HepG2 (cell line): ENCODE measurements around the gene MRPL30. TPM values are rescaled to one million over a fixed set of nuclear protein-coding genes. Genes with fewer than 3 reads are reported as not detected.

ENCODE experiments used
- ATRX ChIP-seq: sonication (generic); formaldehyde crosslinking; IDR thresholded peaks from 2 replicates; pipeline ENCODE4 v1.4.0; 2020; ENCODE audit warnings: missing genetic modification reagents, borderline replicate concordance
- DZIP1 ChIP-seq: sonication (generic); formaldehyde crosslinking; IDR thresholded peaks from 2 replicates; pipeline ENCODE4 v1.5.0; 2020; ENCODE audit warnings: mild to moderate bottlenecking, missing genetic modification reagents
- HNF4A ChIP-seq: sonication (generic); formaldehyde crosslinking; IDR thresholded peaks from 2 replicates; pipeline ENCODE4 v1.4.0; 2020; ENCODE audit warnings: missing genetic modification reagents
- IRF2 ChIP-seq: IDR thresholded peaks from 2 replicates; pipeline ENCODE4 v1.6.1; 2018; ENCODE audit warnings: missing genetic modification reagents, missing compliant biosample characterization
- NFE2 ChIP-seq: sonication (generic); formaldehyde crosslinking; IDR thresholded peaks from 2 replicates; pipeline ENCODE4 v1.4.0; 2020; ENCODE audit warnings: missing genetic modification reagents
- NR3C1 ChIP-seq: sonication (generic); formaldehyde crosslinking; IDR thresholded peaks from 2 replicates; pipeline ENCODE4 v1.4.0; 2020; ENCODE audit warnings: missing genetic modification reagents
- PCBP2 ChIP-seq: fragments of 200-400 bp; formaldehyde crosslinking; optimal IDR thresholded peaks from 2 replicates; pipeline ENCODE3; 2018; ENCODE audit warnings: low read length, low read depth; ENCODE audit not compliant: poor library complexity, severe bottlenecking
- PHF21A ChIP-seq: sonication (generic); formaldehyde crosslinking; IDR thresholded peaks from 2 replicates; pipeline ENCODE4 v1.5.0; 2020; ENCODE audit warnings: mild to moderate bottlenecking, missing genetic modification reagents
- SIN3A ChIP-seq: IDR thresholded peaks from 2 replicates; pipeline ENCODE4 v1.6.1; 2011; ENCODE audit warnings: low read depth, mild to moderate bottlenecking, control low read depth, low read length, borderline replicate concordance
- SIN3B ChIP-seq: fragments of 150-350 bp; IDR thresholded peaks from 2 replicates; pipeline ENCODE4 v1.6.1; 2014; ENCODE audit warnings: low read length
- STAT6 ChIP-seq: sonication (generic); formaldehyde crosslinking; IDR thresholded peaks from 2 replicates; pipeline ENCODE4 v1.4.0; 2020; ENCODE audit warnings: missing genetic modification reagents, mild to moderate bottlenecking, borderline replicate concordance
- TFE3 ChIP-seq: IDR thresholded peaks from 2 replicates; pipeline ENCODE4 v1.6.1; 2016
- YEATS4 ChIP-seq: sonication (generic); formaldehyde crosslinking; IDR thresholded peaks from 2 replicates; pipeline ENCODE4 v1.4.0; 2020; ENCODE audit warnings: missing genetic modification reagents, borderline replicate concordance
- ZBTB14 ChIP-seq: sonication (generic); formaldehyde crosslinking; IDR thresholded peaks from 2 replicates; pipeline ENCODE4 v1.4.0; 2020; ENCODE audit warnings: missing genetic modification reagents
- ZBTB34 ChIP-seq: sonication (generic); formaldehyde crosslinking; IDR thresholded peaks from 2 replicates; pipeline ENCODE4 v1.8.0; 2022; ENCODE audit warnings: mild to moderate bottlenecking, missing genetic modification reagents
- ZFP36L2 ChIP-seq: sonication (generic); formaldehyde crosslinking; IDR thresholded peaks from 2 replicates; pipeline ENCODE4 v1.4.0; 2020; ENCODE audit warnings: missing genetic modification reagents
- ZMYM2 ChIP-seq: sonication (generic); formaldehyde crosslinking; IDR thresholded peaks from 2 replicates; pipeline ENCODE4 v1.8.0; 2022; ENCODE audit warnings: mild to moderate bottlenecking, missing genetic modification reagents
- ZNF672 ChIP-seq: sonication (generic); formaldehyde crosslinking; IDR thresholded peaks from 2 replicates; pipeline ENCODE4 v1.8.1; 2022; ENCODE audit warnings: missing genetic modification reagents
- polyA plus RNA-seq, 8 experiments: library from polyadenylated mRNA; depleted of rRNA in 3 of 8; stranded (reverse) in 7 of 8; unstranded in 1 of 8; fragments of >200 nt; fragmentation: Illumina TruSeq in 4 of 8; extraction: Trizol in 4 of 8; gene quantifications; 2 replicates each; pipeline versions ENCODE4 v1.2.1 to v1.2.3, GENCODE V29; 2011 to 2016; ENCODE audit warnings: low read depth in 4 of 8, missing spikeins in 1 of 8, mixed read lengths in 1 of 8; ENCODE audit not compliant: insufficient read depth in 1 of 8
- total RNA-seq, 5 experiments: library from RNA; depleted of rRNA; stranded (reverse); fragments of >200 nt; fragmentation: Illumina TruSeq; extraction: Trizol; gene quantifications; 2 replicates each; pipeline ENCODE4 v1.2.3, GENCODE V29; 2016; ENCODE audit warnings: low read depth in 1 of 5

MRPL30 gene
- total and polyA plus RNA-seq, 2 of the 13 experiments (the other 11 are each of a cell fraction or from before 2014, with no cell fraction given) = 30.2 to 75.3 TPM

GRCh38 chr2:99180755-99181623, at the start of gene MRPL30, which contains the start of gene MITD1 (continued):
- TF ChIP-seq ZFP36L2 (CRISPR knock-in tag) (peak; percentile 75; the same call in 1 of the 2 replicates), NR3C1 (CRISPR knock-in tag) (no peak), IRF2 (CRISPR knock-in tag) (peak; percentile 98), TFE3 (CRISPR knock-in tag) (peak; percentile 98), DZIP1 (no peak), SIN3A (peak; percentile 98), ZNF672 (CRISPR knock-in tag) (no peak), PHF21A (CRISPR knock-in tag) (peak; percentile 98), HNF4A (CRISPR knock-in tag) (peak; percentile 53), ZBTB34 (CRISPR knock-in tag) (peak; percentile 61; the same call in 1 of the 2 replicates), YEATS4 (peak; percentile 97), STAT6 (CRISPR knock-in tag) (peak; percentile 92), NFE2 (CRISPR knock-in tag) (no peak), SIN3B (peak; percentile 91; the same call in 1 of the 2 replicates), PCBP2 (peak; percentile 14), ATRX (no peak), ZMYM2 (CRISPR knock-in tag) (no peak; the same call in 1 of the 2 replicates), ZBTB14 (CRISPR knock-in tag) (peak; percentile 52; the same call in 1 of the 2 replicates)
